ENCODE results near the gene TIMP2.

GRCh38 chr17:78905541-78905940, 19.6 kb downstream of the TIMP2 start:
- TF ChIP-seq CTCF (IDR thresholded peaks at IDR 0.05), result no peak
- TF ChIP-seq POLR2A (IDR thresholded peaks at IDR 0.05), result no peak

Measured in heart left ventricle (tissue), 13 donors.